ENCODE data around the gene GRK6.

- TF ChIP-seq CTCF (IDR thresholded peaks at IDR 0.05) (no peak), POLR2A (IDR thresholded peaks at IDR 0.05) (no peak)
Observed at GRCh38 chr5:177421062-177421798, 5.2 kb upstream of the GRK6 start.

All from heart left ventricle (tissue), 13 donors.